Measurements from ENCODE around the gene RAD50. TPM values are rescaled to one million over a fixed set of nuclear protein-coding genes. Genes with fewer than 3 reads are reported as not detected.
A peak's percentile ranks its signal among the peaks of the same experiment; 100 is the strongest.
"Not testable (repeated sequence)": the region's sequence is repeated elsewhere in the genome, so short reads cannot be mapped to it uniquely, and the experiment has no call there.

Gene RAD50
- total RNA-seq, 2 experiments from 2014 or later, result 39.7 to 51.6 TPM

- H3K9me3 Mint-ChIP-seq (ENCODE audit: low read depth), result no peaks in the 10 kb centered on the region
- DNase-seq, result no peak
- H3K4me1 Mint-ChIP-seq, result peaks cover 26% of the 10 kb centered on the region
- no peak for ATAC-seq
- CTCF ChIA-PET, result no interaction called here
- no peaks in the 10 kb centered on the region for H3K27me3 Mint-ChIP-seq
- H3K36me3 Mint-ChIP-seq, result peaks cover under 1% of the 10 kb centered on the region
- no peak overlapping the region for H3K4me3 Mint-ChIP-seq
- H3K27ac Mint-ChIP-seq, result no peak overlapping the region
Measured at GRCh38 chr5:132680780-132681475, 124.2 kb downstream of the RAD50 start.

GRCh38 chr5:132681476-132681831 lies 124.7 kb downstream of the RAD50 start:
- no peak overlapping the region for H3K27ac Mint-ChIP-seq
- H3K27me3 Mint-ChIP-seq, result no peaks in the 10 kb centered on the region
- no peak overlapping the region for H3K4me3 Mint-ChIP-seq
- peaks cover 24% of the 10 kb centered on the region for H3K4me1 Mint-ChIP-seq
- no peaks in the 10 kb centered on the region for H3K9me3 Mint-ChIP-seq (ENCODE audit: low read depth)
- DNase-seq (no peak), ATAC-seq (no peak)
- peaks cover 3% of the 10 kb centered on the region for H3K36me3 Mint-ChIP-seq
- CTCF ChIA-PET, result interaction anchor here (1.0 kb wide), 1 partner anchor 19 kb away, joined by 3 read pairs; no protein-coding TSS in a partner anchor

- DNase-seq (no peak), ATAC-seq (no peak)
- Mint-ChIP-seq H3K27ac (no peak overlapping the region), H3K36me3 (peaks cover 3% of the 10 kb centered on the region), H3K27me3 (no peaks in the 10 kb centered on the region), H3K4me3 (no peak overlapping the region), H3K4me1 (peaks cover 21% of the 10 kb centered on the region), H3K9me3 (ENCODE audit: low read depth) (no peaks in the 10 kb centered on the region)
- CTCF ChIA-PET, result interaction anchor here (0.6 to 1.0 kb wide), 2 partner anchors 20 to 140 kb away, joined by 3 read pairs; no protein-coding TSS in a partner anchor
Measured at GRCh38 chr5:132681983-132682382, 125.2 kb downstream of the RAD50 start.

- H3K27me3 Mint-ChIP-seq, result no peaks in the 10 kb centered on the region
- ATAC-seq (no peak), DNase-seq (no peak)
- H3K9me3 Mint-ChIP-seq (ENCODE audit: low read depth), result no peaks in the 10 kb centered on the region
- H3K4me3 Mint-ChIP-seq, result no peak overlapping the region
- CTCF ChIA-PET, result interaction anchor here (1.0 kb wide), 1 partner anchor 63 kb away, joined by 3 read pairs; the partner anchor contains the start of gene CCNI2
- peaks cover 41% of the 10 kb centered on the region for H3K4me1 Mint-ChIP-seq
- no peak overlapping the region for H3K27ac Mint-ChIP-seq
- peaks cover 11% of the 10 kb centered on the region for H3K36me3 Mint-ChIP-seq
Measured at GRCh38 chr5:132684491-132684890, 127.7 kb downstream of the RAD50 start.

- Mint-ChIP-seq H3K4me3 (no peak overlapping the region), H3K27me3 (no peaks in the 10 kb centered on the region), H3K27ac (peak overlapping the region; percentile 9), H3K9me3 (ENCODE audit: low read depth) (no peaks in the 10 kb centered on the region), H3K36me3 (peaks cover 11% of the 10 kb centered on the region), H3K4me1 (peaks cover 43% of the 10 kb centered on the region)
- DNase-seq, result peak; percentile 61
- CTCF ChIA-PET, result interaction anchor here (1.0 kb wide), 1 partner anchor 62 kb away, joined by 3 read pairs; the partner anchor contains the start of gene CCNI2
- ATAC-seq, result peak; percentile 11
Measured at GRCh38 chr5:132684922-132685720, 128.3 kb downstream of the RAD50 start.

GRCh38 chr5:132686193-132686592 lies 129.4 kb downstream of the RAD50 start:
- Mint-ChIP-seq H3K27me3 (no peaks in the 10 kb centered on the region), H3K9me3 (ENCODE audit: low read depth) (no peaks in the 10 kb centered on the region), H3K4me3 (no peak overlapping the region), H3K36me3 (peaks cover 13% of the 10 kb centered on the region), H3K27ac (peak overlapping the region; percentile 4), H3K4me1 (peaks cover 43% of the 10 kb centered on the region)
- CTCF ChIA-PET, result no interaction called here
- DNase-seq (no peak), ATAC-seq (no peak)

- H3K27ac Mint-ChIP-seq, result peak overlapping the region; percentile 73
- peak; percentile 90 for ATAC-seq
- H3K36me3 Mint-ChIP-seq, result peaks cover 21% of the 10 kb centered on the region
- no peaks in the 10 kb centered on the region for H3K9me3 Mint-ChIP-seq (ENCODE audit: low read depth)
- CTCF ChIA-PET, result interaction anchor here (1.1 to 1.4 kb wide), 5 partner anchors 9 to 105 kb away, joined by 3 to 4 read pairs (median 3); no protein-coding TSS in a partner anchor
- DNase-seq, result peak; percentile 82
- H3K27me3 Mint-ChIP-seq, result no peaks in the 10 kb centered on the region
- H3K4me1 Mint-ChIP-seq, result peaks cover 52% of the 10 kb centered on the region
- no peak overlapping the region for H3K4me3 Mint-ChIP-seq
Measured at GRCh38 chr5:132687995-132688394, 131.2 kb downstream of the RAD50 start.

GRCh38 chr5:132688536-132689339 lies 132.0 kb downstream of the RAD50 start:
- H3K36me3 Mint-ChIP-seq, result peaks cover 23% of the 10 kb centered on the region
- H3K9me3 Mint-ChIP-seq (ENCODE audit: low read depth), result no peaks in the 10 kb centered on the region
- no peak for DNase-seq
- CTCF ChIA-PET, result interaction anchor here (1.1 to 1.4 kb wide), 3 partner anchors 8 to 106 kb away, joined by 3 to 4 read pairs (median 3); no protein-coding TSS in a partner anchor
- no peaks in the 10 kb centered on the region for H3K27me3 Mint-ChIP-seq
- H3K27ac Mint-ChIP-seq, result peak overlapping the region; percentile 73
- ATAC-seq, result peak; percentile 14
- no peak overlapping the region for H3K4me3 Mint-ChIP-seq
- peaks cover 56% of the 10 kb centered on the region for H3K4me1 Mint-ChIP-seq

GRCh38 chr5:132689513-132689912 lies 132.7 kb downstream of the RAD50 start:
- Mint-ChIP-seq H3K27me3 (no peaks in the 10 kb centered on the region), H3K4me3 (no peak overlapping the region), H3K36me3 (peaks cover 23% of the 10 kb centered on the region), H3K4me1 (peaks cover 52% of the 10 kb centered on the region), H3K9me3 (ENCODE audit: low read depth) (no peaks in the 10 kb centered on the region), H3K27ac (no peak overlapping the region)
- CTCF ChIA-PET, result no interaction called here
- no peak for ATAC-seq
- DNase-seq, result no peak

- no peak overlapping the region for H3K27ac Mint-ChIP-seq
- H3K9me3 Mint-ChIP-seq (ENCODE audit: low read depth), result no peaks in the 10 kb centered on the region
- DNase-seq (no peak), ATAC-seq (no peak)
- peaks cover 47% of the 10 kb centered on the region for H3K4me1 Mint-ChIP-seq
- H3K36me3 Mint-ChIP-seq, result peaks cover 26% of the 10 kb centered on the region
- H3K4me3 Mint-ChIP-seq, result no peak overlapping the region
- H3K27me3 Mint-ChIP-seq, result no peaks in the 10 kb centered on the region
- CTCF ChIA-PET, result interaction anchor here (1.0 to 1.4 kb wide), 4 partner anchors 19 to 57 kb away, joined by 3 to 5 read pairs (median 3); partner anchors contain the start of genes CCNI2 and KIF3A
Measured at GRCh38 chr5:132690156-132690555, 133.4 kb downstream of the RAD50 start.

GRCh38 chr5:132691755-132692631 lies 135.2 kb downstream of the RAD50 start:
- ATAC-seq; H3K4me3 Mint-ChIP-seq; H3K27me3 Mint-ChIP-seq; H3K9me3 Mint-ChIP-seq (ENCODE audit: low read depth); DNase-seq: not testable (repeated sequence)
- Mint-ChIP-seq H3K36me3 (peaks cover 31% of the 10 kb centered on the region), H3K4me1 (peaks cover 36% of the 10 kb centered on the region), H3K27ac (peak overlapping the region; percentile 71)
- CTCF ChIA-PET, result interaction anchor here (1.4 kb wide), 1 partner anchor 46 kb away, joined by 5 read pairs; the partner anchor contains the start of gene KIF3A

GRCh38 chr5:132692632-132692967 lies 135.8 kb downstream of the RAD50 start:
- DNase-seq (no peak), ATAC-seq (no peak)
- Mint-ChIP-seq H3K27ac (peak overlapping the region; percentile 71), H3K27me3 (no peaks in the 10 kb centered on the region), H3K4me1 (peaks cover 33% of the 10 kb centered on the region), H3K9me3 (ENCODE audit: low read depth) (no peaks in the 10 kb centered on the region), H3K4me3 (no peak overlapping the region), H3K36me3 (peaks cover 35% of the 10 kb centered on the region)
- CTCF ChIA-PET, result no interaction called here

All from activated CD8-positive, alpha-beta memory T cell treated with anti-CD3 and anti-CD28 coated beads, Interleukin-2, amount 10 ng/mL, durations not matched to agents 7 days and 5 days (primary cell).